Esophagus muscularis mucosa (tissue), 3 donors: ENCODE results near the gene MGAT4A.

Experiments
- POLR2AphosphoS5 ChIP-seq, 2 donors: sonication (generic); formaldehyde crosslinking; IDR thresholded peaks; one replicate each; pipeline ENCODE4 v1.6.1; 2017; ENCODE audit warnings: antibody characterized with exemption in 2 of 2
- TF ChIP-seq, protein P1 (sequence below), 3 experiments: fragments of 200-600 bp in 2 of 3; fragments of 450-650 bp in 1 of 3; sonication (generic) in 2 of 3; IDR thresholded peaks; one replicate each; pipeline ENCODE4 v1.5.1; 2017 to 2019; ENCODE audit warnings: antibody characterized with exemption in 3 of 3, mild to moderate bottlenecking in 2 of 3, moderate library complexity in 1 of 3

DNA sequence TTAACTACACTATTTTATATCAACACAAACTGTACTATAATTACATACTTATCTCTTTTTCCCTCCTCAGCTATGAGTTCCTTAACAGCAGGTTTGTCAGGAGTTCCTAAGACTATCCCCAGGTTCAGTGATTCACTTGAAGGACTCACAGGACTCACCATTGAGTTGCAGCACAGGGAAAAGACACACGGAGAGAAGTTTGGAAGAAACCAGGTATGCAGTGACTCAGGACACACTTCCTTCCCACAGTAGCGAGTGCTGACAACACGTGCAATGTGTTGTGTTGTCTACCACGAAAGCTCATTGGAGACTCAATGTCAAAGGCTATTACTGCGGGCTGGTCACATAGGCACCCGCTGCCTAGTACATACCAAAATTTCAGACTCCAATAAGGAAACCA, 32.0 kb downstream of the MGAT4A start:
- no peak for TF ChIP-seq POLR2AphosphoS5 (IDR thresholded peaks at IDR 0.05)
- TF ChIP-seq, protein P1, sequence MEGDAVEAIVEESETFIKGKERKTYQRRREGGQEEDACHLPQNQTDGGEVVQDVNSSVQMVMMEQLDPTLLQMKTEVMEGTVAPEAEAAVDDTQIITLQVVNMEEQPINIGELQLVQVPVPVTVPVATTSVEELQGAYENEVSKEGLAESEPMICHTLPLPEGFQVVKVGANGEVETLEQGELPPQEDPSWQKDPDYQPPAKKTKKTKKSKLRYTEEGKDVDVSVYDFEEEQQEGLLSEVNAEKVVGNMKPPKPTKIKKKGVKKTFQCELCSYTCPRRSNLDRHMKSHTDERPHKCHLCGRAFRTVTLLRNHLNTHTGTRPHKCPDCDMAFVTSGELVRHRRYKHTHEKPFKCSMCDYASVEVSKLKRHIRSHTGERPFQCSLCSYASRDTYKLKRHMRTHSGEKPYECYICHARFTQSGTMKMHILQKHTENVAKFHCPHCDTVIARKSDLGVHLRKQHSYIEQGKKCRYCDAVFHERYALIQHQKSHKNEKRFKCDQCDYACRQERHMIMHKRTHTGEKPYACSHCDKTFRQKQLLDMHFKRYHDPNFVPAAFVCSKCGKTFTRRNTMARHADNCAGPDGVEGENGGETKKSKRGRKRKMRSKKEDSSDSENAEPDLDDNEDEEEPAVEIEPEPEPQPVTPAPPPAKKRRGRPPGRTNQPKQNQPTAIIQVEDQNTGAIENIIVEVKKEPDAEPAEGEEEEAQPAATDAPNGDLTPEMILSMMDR (IDR thresholded peaks at IDR 0.05): no peak
